Left lung (tissue), 10 donors: ENCODE data around the gene GRM7. TPM values are rescaled to one million over a fixed set of nuclear protein-coding genes. Genes with fewer than 3 reads are reported as not detected.

Experiments
- ATAC-seq: fragments of 200-7000 bp; cut with Tn5 transposase; one replicate; pipeline ENCODE4 v1.9.1; 2020; ENCODE audit warnings: moderate library complexity
- DNase-seq, 4 donors: peaks; one replicate each; pipeline ENCODE4 v3.0.0-alpha.2; 2013 to 2020
- H3K27ac ChIP-seq, 2 donors: fragments of 200-600 bp; sonication (generic) in 1 of 2; one replicate each; pipeline versions ENCODE4 v1.5.0 to v1.8.0; 2020 to 2021
- H3K27me3 ChIP-seq, 2 donors: fragments of 200-600 bp; sonication (generic) in 1 of 2; one replicate each; pipeline versions ENCODE4 v1.5.0 to v1.8.0; 2020 to 2021
- H3K36me3 ChIP-seq, 2 donors: fragments of 200-600 bp; sonication (generic) in 1 of 2; one replicate each; pipeline versions ENCODE4 v1.5.0 to v1.8.0; 2020 to 2021
- H3K4me1 ChIP-seq, 2 donors: fragments of 200-600 bp; one replicate each; pipeline ENCODE4 v1.8.0; 2021
- H3K4me3 ChIP-seq, 2 donors: fragments of 200-600 bp; sonication (generic) in 1 of 2; one replicate each; pipeline versions ENCODE4 v1.5.0 to v1.8.0; 2020 to 2021; ENCODE audit warnings: mild to moderate bottlenecking in 1 of 2
- H3K9me3 ChIP-seq, 2 donors: fragments of 200-600 bp; sonication (generic) in 1 of 2; one replicate each; pipeline versions ENCODE4 v1.5.0 to v1.8.0; 2020 to 2021
- intact Hi-C, 2 donors: fragments of 100-400 bp; cut with DNase I; formaldehyde crosslinking; loops; one replicate each; pipeline versions ENCODE4 v1.11.2 to v1.14.2; 2022
- polyA plus RNA-seq, 6 donors: library from polyadenylated mRNA; unstranded; fragments of 120-200 nt; gene quantifications; one replicate each; pipeline ENCODE4 v1.2.1, GENCODE V29; 2013; ENCODE audit not compliant: insufficient read length in 6 of 6
- total RNA-seq, 2 donors: library from RNA; stranded (reverse); fragmentation: NEBNext Ultra II Directional; extraction: Animal tissue kit (Norgen Biotek cat#: 25700); gene quantifications; one replicate each; pipeline ENCODE4 v1.2.1, GENCODE V29; 2021
- TF ChIP-seq, protein P1 (sequence below), 2 donors: fragments of 200-600 bp; sonication (generic) in 1 of 2; IDR thresholded peaks; one replicate each; pipeline versions ENCODE4 v1.5.0 to v1.8.0; 2021; ENCODE audit warnings: antibody characterized with exemption in 2 of 2
- donor health status: DM: no; HTN: yes; CAD: no.
- donor health status: DM: no; HTN: no; CAD: no.

The GRM7 gene
- total and polyA plus RNA-seq, 8 donors = 0.04 to 0.72 (median 0.27) TPM

DNA sequence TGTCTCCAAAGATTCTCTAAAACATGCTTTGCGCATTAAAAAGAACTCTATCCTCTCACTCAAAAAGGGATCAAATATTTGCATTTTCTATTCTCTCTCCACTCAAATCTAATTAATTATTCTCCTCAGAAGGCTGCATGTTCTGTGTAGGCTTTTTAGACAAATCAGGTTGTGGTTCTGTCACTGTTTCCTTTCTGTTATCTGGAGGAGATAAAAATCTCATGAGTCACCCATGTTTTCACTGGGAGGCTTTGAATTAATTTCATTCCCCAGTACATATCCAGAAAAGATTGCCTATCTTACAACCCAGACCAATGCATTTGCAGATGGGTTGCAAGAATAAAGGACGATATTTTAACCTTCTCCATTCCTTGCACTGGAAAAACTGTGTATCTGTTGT lies 446.5 kb downstream of the GRM7 start:
- TF ChIP-seq, protein P1, sequence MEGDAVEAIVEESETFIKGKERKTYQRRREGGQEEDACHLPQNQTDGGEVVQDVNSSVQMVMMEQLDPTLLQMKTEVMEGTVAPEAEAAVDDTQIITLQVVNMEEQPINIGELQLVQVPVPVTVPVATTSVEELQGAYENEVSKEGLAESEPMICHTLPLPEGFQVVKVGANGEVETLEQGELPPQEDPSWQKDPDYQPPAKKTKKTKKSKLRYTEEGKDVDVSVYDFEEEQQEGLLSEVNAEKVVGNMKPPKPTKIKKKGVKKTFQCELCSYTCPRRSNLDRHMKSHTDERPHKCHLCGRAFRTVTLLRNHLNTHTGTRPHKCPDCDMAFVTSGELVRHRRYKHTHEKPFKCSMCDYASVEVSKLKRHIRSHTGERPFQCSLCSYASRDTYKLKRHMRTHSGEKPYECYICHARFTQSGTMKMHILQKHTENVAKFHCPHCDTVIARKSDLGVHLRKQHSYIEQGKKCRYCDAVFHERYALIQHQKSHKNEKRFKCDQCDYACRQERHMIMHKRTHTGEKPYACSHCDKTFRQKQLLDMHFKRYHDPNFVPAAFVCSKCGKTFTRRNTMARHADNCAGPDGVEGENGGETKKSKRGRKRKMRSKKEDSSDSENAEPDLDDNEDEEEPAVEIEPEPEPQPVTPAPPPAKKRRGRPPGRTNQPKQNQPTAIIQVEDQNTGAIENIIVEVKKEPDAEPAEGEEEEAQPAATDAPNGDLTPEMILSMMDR (IDR thresholded peaks at IDR 0.05) = no peak
- Histone ChIP-seq H3K36me3 (no peaks in the 10 kb centered on the region), H3K4me1 (peaks cover 3 to 4% of the 10 kb centered on the region in 2 donors), H3K27ac (no peak overlapping the region), H3K9me3 (peaks cover 0 to 13% of the 10 kb centered on the region in 2 donors), H3K27me3 (no peaks in the 10 kb centered on the region), H3K4me3 (no peak overlapping the region)
- intact Hi-C loops = no loop called here
- no peak for DNase-seq
- ATAC-seq = no peak

DNA sequence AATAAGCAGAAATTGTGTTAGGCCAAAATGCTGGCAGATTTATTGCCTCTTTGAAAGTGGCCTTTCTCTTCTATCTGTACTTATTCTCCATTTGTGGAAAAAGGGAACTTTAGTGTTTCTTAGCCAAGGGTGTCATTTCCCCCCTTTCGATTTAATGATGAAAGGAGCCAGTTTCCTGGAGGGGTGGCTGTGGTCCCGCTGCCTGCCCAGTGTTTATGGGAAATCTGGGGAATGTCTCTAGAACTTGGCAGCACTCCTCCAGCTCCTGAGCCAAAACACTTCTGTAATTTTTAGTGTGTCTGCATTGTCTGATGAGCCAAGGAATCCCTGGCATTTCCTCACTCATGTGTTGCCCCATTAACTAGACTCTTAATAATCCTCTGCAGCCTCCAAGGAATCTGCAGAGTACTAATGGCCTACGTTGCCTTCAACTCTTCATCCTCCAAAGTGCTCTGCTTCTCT lies 448.8 kb downstream of the GRM7 start:
- H3K36me3 ChIP-seq = no peaks in the 10 kb centered on the region
- H3K4me3 ChIP-seq = no peak overlapping the region
- TF ChIP-seq, protein P1 (IDR thresholded peaks at IDR 0.05) = no peak
- intact Hi-C loops = no loop called here
- H3K27ac ChIP-seq = no peak overlapping the region
- H3K9me3 ChIP-seq = peaks cover 0 to 2% of the 10 kb centered on the region in 2 donors
- peak in 3 of 4 donors; percentile 45 to 84 (median 83) for DNase-seq
- H3K4me1 ChIP-seq = peaks cover 3 to 4% of the 10 kb centered on the region in 2 donors
- peak; percentile 55 for ATAC-seq
- no peaks in the 10 kb centered on the region for H3K27me3 ChIP-seq

DNA sequence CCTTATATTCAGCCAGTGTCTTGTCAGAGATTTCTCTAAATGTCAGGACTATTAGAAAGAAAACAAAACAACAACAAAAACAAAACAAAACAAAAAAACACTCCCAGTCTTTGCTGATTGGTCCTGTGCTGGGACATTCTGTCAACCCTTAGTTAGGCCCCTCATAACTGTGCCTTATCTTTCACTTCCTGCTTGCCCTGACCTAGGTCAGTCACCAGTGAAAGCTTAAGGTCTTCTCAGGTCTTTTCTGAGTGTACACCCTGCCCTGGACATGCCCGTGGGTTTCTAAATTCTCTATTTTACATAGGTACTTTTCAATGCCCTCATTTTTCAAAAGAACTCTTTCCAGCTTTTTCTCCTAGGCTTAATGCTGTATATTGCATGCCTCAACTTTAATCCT lies 454.1 kb downstream of the GRM7 start:
- Histone ChIP-seq H3K4me1 (no peaks in the 10 kb centered on the region), H3K27ac (no peak overlapping the region), H3K9me3 (peaks cover 0 to 6% of the 10 kb centered on the region in 2 donors), H3K27me3 (no peaks in the 10 kb centered on the region), H3K36me3 (no peaks in the 10 kb centered on the region), H3K4me3 (no peak overlapping the region)
- DNase-seq = no peak
- TF ChIP-seq, protein P1 (IDR thresholded peaks at IDR 0.05) = no peak
- intact Hi-C loops = no loop called here
- ATAC-seq = no peak

DNA sequence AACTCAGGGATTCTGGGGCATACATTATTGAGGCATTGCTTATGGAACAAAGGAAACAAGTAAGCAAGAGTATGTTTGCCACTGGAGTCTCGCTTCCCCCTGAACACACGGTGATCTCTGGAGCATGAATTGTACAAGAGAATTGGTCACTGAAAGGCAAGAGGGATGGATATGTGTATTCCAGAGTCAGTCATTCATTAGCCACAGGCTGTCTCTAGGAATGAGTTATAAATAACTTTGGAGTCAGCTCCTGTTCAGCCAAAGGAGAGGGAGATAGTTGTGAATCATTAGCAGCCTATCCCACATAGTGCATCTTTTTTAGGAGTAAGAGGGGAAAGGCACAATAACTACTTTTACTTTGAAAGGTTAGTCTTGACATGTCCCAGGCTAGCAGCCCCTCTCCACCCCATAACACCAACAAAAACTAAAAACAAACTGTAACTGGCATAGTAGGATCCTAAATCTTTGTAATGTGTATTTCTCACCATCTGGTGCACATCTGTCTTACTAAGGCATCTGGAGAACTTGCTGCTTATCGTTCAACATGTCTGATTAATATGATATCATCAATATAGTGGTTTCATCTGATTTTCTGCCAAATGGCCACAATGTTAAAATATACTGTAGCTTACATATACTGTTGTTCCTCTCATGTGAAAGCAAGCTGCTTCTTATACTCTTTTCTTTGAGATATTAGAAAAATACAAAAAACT lies 462.2 kb downstream of the GRM7 start:
- Histone ChIP-seq H3K9me3 (no peaks in the 10 kb centered on the region), H3K4me1 (no peaks in the 10 kb centered on the region), H3K27ac (no peak overlapping the region), H3K36me3 (no peaks in the 10 kb centered on the region), H3K4me3 (no peak overlapping the region), H3K27me3 (no peaks in the 10 kb centered on the region)
- ATAC-seq = no peak
- TF ChIP-seq, protein P1 (IDR thresholded peaks at IDR 0.05) = no peak
- DNase-seq = no peak
- intact Hi-C loops = no loop called here

DNA sequence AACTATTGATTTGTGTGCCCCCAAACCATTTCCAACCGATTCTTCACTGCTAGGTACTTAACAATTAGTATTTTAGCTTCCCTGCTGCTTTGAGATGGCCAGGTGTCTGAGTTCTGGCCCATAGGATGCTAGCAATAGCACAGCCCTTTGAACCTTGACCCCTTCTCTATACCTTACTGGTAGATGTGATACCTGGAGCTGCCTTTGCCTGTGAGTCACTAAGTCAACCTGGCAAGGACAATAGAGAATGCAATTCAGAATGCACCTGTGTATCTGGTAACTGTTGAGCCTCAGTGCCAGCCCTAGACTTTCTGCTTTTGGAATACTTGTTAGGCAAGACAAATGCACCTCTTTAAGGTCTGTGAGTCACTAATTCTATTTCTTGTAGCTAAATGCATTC lies 467.4 kb downstream of the GRM7 start:
- DNase-seq (no peak), ATAC-seq (no peak)
- Histone ChIP-seq H3K4me1 (no peaks in the 10 kb centered on the region), H3K9me3 (peaks cover 0 to 3% of the 10 kb centered on the region in 2 donors), H3K36me3 (no peaks in the 10 kb centered on the region), H3K27ac (no peak overlapping the region), H3K4me3 (no peak overlapping the region), H3K27me3 (no peaks in the 10 kb centered on the region)
- TF ChIP-seq, protein P1 (IDR thresholded peaks at IDR 0.05) = no peak
- intact Hi-C loops = no loop called here
